ENCODE measurements around the gene GASK1A.

DNA sequence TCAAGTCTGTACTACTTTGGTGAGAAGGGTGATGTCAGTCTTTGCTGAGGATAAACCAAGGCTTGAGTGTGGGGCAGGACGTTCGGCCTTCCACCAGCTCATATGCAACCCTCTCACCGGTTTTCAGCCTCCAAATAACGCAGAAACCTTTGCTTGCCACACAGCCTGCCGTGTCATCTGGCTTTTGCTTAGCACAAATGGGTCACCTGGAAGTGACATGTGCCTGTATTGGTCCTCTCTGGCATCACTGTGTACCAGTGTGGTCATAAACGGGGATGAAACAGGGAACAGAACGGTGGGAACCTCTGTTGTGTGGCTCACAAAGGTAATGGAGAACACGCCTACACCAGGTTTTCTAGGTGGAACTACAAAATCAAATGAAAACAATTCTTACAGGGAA is 119.7 kb downstream of the GASK1A start:
- TF ChIP-seq, protein P1, sequence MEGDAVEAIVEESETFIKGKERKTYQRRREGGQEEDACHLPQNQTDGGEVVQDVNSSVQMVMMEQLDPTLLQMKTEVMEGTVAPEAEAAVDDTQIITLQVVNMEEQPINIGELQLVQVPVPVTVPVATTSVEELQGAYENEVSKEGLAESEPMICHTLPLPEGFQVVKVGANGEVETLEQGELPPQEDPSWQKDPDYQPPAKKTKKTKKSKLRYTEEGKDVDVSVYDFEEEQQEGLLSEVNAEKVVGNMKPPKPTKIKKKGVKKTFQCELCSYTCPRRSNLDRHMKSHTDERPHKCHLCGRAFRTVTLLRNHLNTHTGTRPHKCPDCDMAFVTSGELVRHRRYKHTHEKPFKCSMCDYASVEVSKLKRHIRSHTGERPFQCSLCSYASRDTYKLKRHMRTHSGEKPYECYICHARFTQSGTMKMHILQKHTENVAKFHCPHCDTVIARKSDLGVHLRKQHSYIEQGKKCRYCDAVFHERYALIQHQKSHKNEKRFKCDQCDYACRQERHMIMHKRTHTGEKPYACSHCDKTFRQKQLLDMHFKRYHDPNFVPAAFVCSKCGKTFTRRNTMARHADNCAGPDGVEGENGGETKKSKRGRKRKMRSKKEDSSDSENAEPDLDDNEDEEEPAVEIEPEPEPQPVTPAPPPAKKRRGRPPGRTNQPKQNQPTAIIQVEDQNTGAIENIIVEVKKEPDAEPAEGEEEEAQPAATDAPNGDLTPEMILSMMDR (IDR thresholded peaks at IDR 0.05; ENCODE audit: low read depth, low read length): no peak
- TF ChIP-seq POLR2A (IDR thresholded peaks at IDR 0.05; ENCODE audit: extremely low read depth, insufficient read length): no peak
- TF ChIP-seq, protein P2, sequence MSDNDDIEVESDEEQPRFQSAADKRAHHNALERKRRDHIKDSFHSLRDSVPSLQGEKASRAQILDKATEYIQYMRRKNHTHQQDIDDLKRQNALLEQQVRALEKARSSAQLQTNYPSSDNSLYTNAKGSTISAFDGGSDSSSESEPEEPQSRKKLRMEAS (IDR thresholded peaks at IDR 0.05; ENCODE audit: low read depth, low read length): no peak
